CD14-positive monocyte (primary cell): ENCODE results near the gene HPSE2. TPM values are rescaled to one million over a fixed set of nuclear protein-coding genes. Genes with fewer than 3 reads are reported as not detected.

Source experiments
- DNase-seq, 3 donors: peaks; one replicate each; pipeline ENCODE4 v3.0.0-alpha.2; 2011 to 2022
- H2AFZ ChIP-seq: 2 replicates; pipeline ENCODE4 v1.6.0; 2012; ENCODE audit warnings: mild to moderate bottlenecking, low read depth, low read length, inconsistent platforms; ENCODE audit not compliant: insufficient read depth, poor library complexity, severe bottlenecking
- H3K27ac ChIP-seq, 2 donors: 1 replicate in 1 of 2; 2 replicates in 1 of 2; pipeline ENCODE4 v1.5.1; 2012 to 2013; ENCODE audit warnings: low read length in 2 of 2, control low read depth in 1 of 2, inconsistent platforms in 1 of 2, low read depth in 1 of 2, mild to moderate bottlenecking in 1 of 2
- H3K27me3 ChIP-seq, 2 donors: one replicate each; pipeline versions ENCODE4 v1.6.0 to v1.6.1; 2011 to 2013; ENCODE audit warnings: low read length in 2 of 2; ENCODE audit not compliant: control insufficient read depth in 2 of 2, insufficient read depth in 2 of 2
- H3K36me3 ChIP-seq, 2 donors: replicated peaks in 1 of 2; 1 replicate in 1 of 2; 2 replicates in 1 of 2; pipeline versions ENCODE4 v1.5.1 to v1.6.1; 2012 to 2013; ENCODE audit warnings: low read length in 2 of 2, control low read depth in 1 of 2, inconsistent platforms in 1 of 2, mild to moderate bottlenecking in 1 of 2; ENCODE audit not compliant: insufficient read depth in 2 of 2, control insufficient read depth in 1 of 2
- H3K4me1 ChIP-seq, 2 donors: 1 replicate in 1 of 2; 2 replicates in 1 of 2; pipeline versions ENCODE4 v1.5.1 to v1.6.1; 2012 to 2013; ENCODE audit warnings: low read length in 2 of 2, control low read depth in 1 of 2, inconsistent platforms in 1 of 2, mild to moderate bottlenecking in 1 of 2, moderate library complexity in 1 of 2; ENCODE audit not compliant: insufficient read depth in 2 of 2, control insufficient read depth in 1 of 2
- H3K4me2 ChIP-seq: replicated peaks from 2 replicates; pipeline ENCODE3; 2012; ENCODE audit warnings: low read length, moderate library complexity, mild to moderate bottlenecking; ENCODE audit not compliant: poor library complexity, severe bottlenecking; ENCODE audit errors: extremely low read depth
- H3K4me3 ChIP-seq, 3 experiments: fragments of 200-600 bp in 1 of 3; sonication (generic) in 1 of 3; replicated peaks in 1 of 3; 1 replicate in 2 of 3; 2 replicates in 1 of 3; pipeline ENCODE4 v1.5.1; 2011 to 2013; ENCODE audit warnings: low read length in 3 of 3, mild to moderate bottlenecking in 3 of 3, control low read depth in 2 of 3, low read depth in 2 of 3, inconsistent platforms in 1 of 3, moderate library complexity in 1 of 3
- H3K79me2 ChIP-seq: 2 replicates; pipeline ENCODE4 v1.6.0; 2012; ENCODE audit warnings: mild to moderate bottlenecking, control low read depth, inconsistent platforms, low read length, moderate library complexity; ENCODE audit not compliant: insufficient read depth
- H3K9ac ChIP-seq: 2 replicates; pipeline ENCODE4 v1.6.0; 2017; ENCODE audit warnings: low read length, mild to moderate bottlenecking; ENCODE audit not compliant: insufficient read depth, poor library complexity, severe bottlenecking
- H3K9me3 ChIP-seq, 2 donors: replicated peaks in 1 of 2; 1 replicate in 1 of 2; 2 replicates in 1 of 2; pipeline versions ENCODE4 v1.5.1 to v1.6.1; 2012 to 2013; ENCODE audit warnings: low read length in 2 of 2, control low read depth in 1 of 2; ENCODE audit not compliant: control insufficient read depth in 1 of 2, insufficient read depth in 1 of 2
- H4K20me1 ChIP-seq: 2 replicates; pipeline ENCODE4 v1.6.0; 2012; ENCODE audit warnings: mild to moderate bottlenecking, low read length, control low read depth, moderate library complexity; ENCODE audit not compliant: insufficient read depth
- H3K27ac Mint-ChIP-seq, 7 donors: one replicate each; pipeline ENCODE4 v1.8.0; 2020; ENCODE audit warnings: mild to moderate bottlenecking in 7 of 7, mixed read lengths in 7 of 7, moderate library complexity in 6 of 7, inconsistent platforms in 2 of 7
- H3K27me3 Mint-ChIP-seq, 3 donors: one replicate each; pipeline ENCODE4 v1.8.0; 2021 to 2022; ENCODE audit warnings: low read depth in 3 of 3, mild to moderate bottlenecking in 3 of 3, mixed read lengths in 3 of 3, moderate library complexity in 3 of 3, inconsistent platforms in 1 of 3
- H3K36me3 Mint-ChIP-seq, 2 donors: one replicate each; pipeline ENCODE4 v1.8.0; 2020; ENCODE audit warnings: mixed read lengths in 2 of 2, inconsistent platforms in 1 of 2, mild to moderate bottlenecking in 1 of 2
- H3K4me1 Mint-ChIP-seq: one replicate; pipeline ENCODE4 v1.8.0; 2020; ENCODE audit warnings: mild to moderate bottlenecking, mixed read lengths
- H3K4me3 Mint-ChIP-seq, 2 donors: one replicate each; pipeline ENCODE4 v1.8.0; 2020; ENCODE audit warnings: mild to moderate bottlenecking in 2 of 2, mixed read lengths in 2 of 2, moderate library complexity in 1 of 2
- H3K9me3 Mint-ChIP-seq, 7 donors: one replicate each; pipeline ENCODE4 v1.8.0; 2020 to 2022; ENCODE audit warnings: mixed read lengths in 7 of 7, mild to moderate bottlenecking in 6 of 7, moderate library complexity in 6 of 7, inconsistent platforms in 2 of 7
- WGBS: methylation state at CpG from one replicate; pipeline ENCODE4 v1.1.5; 2013; ENCODE audit warnings: missing lambda C conversion rate; ENCODE audit not compliant: insufficient coverage; 5-methylcytosine and 5-hydroxymethylcytosine counted together
- intact Hi-C, 2 donors: fragments of 100-400 bp; cut with micrococcal nuclease; formaldehyde crosslinking; loops; one replicate each; pipeline versions ENCODE4 v1.15.0 to v1.15.1; 2023
- polyA plus RNA-seq, 3 donors: library from polyadenylated mRNA; depleted of rRNA in 1 of 3; unstranded in 2 of 3; stranded (reverse) in 1 of 3; fragments of 300-500 nt in 2 of 3; fragments of >200 nt in 1 of 3; fragmentation: Illumina TruSeq in 2 of 3; gene quantifications; 1 replicate in 2 of 3; 2 replicates in 1 of 3; pipeline ENCODE4 v1.2.3, GENCODE V29; 2012 to 2021
- TF ChIP-seq, protein P1 (sequence below): fragments of 200-600 bp; IDR thresholded peaks from one replicate; pipeline ENCODE4 v1.8.0; 2022; ENCODE audit warnings: antibody characterized with exemption, mild to moderate bottlenecking

HPSE2 gene
- polyA plus RNA-seq, 3 donors, result not detected

DNA sequence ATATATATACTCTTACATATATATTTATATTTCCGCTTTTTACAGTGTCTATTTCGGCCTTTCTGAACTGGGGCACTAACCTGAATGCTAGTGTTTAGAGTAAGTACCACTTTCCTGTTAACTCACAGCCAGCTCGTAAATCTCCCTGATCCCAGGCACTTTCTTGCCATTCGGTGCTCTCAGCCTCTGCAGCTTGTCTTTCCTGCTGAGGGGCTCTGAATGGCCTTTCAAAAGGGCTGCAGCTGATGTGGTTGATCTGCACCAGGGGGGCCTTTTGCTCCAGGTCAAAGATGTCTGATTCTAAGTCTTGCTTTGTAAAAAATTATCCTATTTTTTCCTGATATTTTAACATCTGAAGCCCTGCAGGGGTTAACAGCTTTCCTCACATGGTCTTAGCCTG is 763.5 kb downstream of the HPSE2 start:
- TF ChIP-seq, protein P1, sequence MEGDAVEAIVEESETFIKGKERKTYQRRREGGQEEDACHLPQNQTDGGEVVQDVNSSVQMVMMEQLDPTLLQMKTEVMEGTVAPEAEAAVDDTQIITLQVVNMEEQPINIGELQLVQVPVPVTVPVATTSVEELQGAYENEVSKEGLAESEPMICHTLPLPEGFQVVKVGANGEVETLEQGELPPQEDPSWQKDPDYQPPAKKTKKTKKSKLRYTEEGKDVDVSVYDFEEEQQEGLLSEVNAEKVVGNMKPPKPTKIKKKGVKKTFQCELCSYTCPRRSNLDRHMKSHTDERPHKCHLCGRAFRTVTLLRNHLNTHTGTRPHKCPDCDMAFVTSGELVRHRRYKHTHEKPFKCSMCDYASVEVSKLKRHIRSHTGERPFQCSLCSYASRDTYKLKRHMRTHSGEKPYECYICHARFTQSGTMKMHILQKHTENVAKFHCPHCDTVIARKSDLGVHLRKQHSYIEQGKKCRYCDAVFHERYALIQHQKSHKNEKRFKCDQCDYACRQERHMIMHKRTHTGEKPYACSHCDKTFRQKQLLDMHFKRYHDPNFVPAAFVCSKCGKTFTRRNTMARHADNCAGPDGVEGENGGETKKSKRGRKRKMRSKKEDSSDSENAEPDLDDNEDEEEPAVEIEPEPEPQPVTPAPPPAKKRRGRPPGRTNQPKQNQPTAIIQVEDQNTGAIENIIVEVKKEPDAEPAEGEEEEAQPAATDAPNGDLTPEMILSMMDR, result no peak
- Histone ChIP-seq H3K9me3 (no peaks in the 10 kb centered on the region), H3K4me1 (peaks cover 0 to 9% of the 10 kb centered on the region in 2 donors), H3K36me3 (no peaks in the 10 kb centered on the region), H3K9ac (no peak overlapping the region), H3K27me3 (peaks cover 6 to 13% of the 10 kb centered on the region in 2 donors), H2AFZ (no peak overlapping the region), H3K4me2 (no peak overlapping the region), H3K27ac (no peak overlapping the region), H4K20me1 (no peaks in the 10 kb centered on the region), H3K4me3 (no peak overlapping the region), H3K79me2 (no peaks in the 10 kb centered on the region)
- Mint-ChIP-seq H3K9me3 (no peaks in the 10 kb centered on the region), H3K27ac (no peak overlapping the region), H3K36me3 (no peaks in the 10 kb centered on the region), H3K4me3 (no peak overlapping the region), H3K27me3 (peaks cover 9 to 25% (median 12%) of the 10 kb centered on the region in 3 donors), H3K4me1 (peaks cover 7% of the 10 kb centered on the region)
- DNase-seq, result no peak
- intact Hi-C loops, result no loop called here
- WGBS, result no CpG with 5 or more reads among the region's 4 CpGs

- Mint-ChIP-seq H3K4me3 (no peak overlapping the region), H3K27ac (no peak overlapping the region)
- WGBS, result no CpG with 5 or more reads among the region's 5 CpGs
Observed at GRCh38 chr10:98470850-98471249, 764.8 kb downstream of the HPSE2 start.

More at GRCh38 chr10:98470850-98471249, 764.8 kb downstream of the HPSE2 start:
- H3K9me3 Mint-ChIP-seq, result peaks cover 0 to 1% (median 0%) of the 10 kb centered on the region in 7 donors
- H3K9ac ChIP-seq, result no peak overlapping the region
- TF ChIP-seq, protein P1, result no peak
- no peak overlapping the region for H3K27ac ChIP-seq
- peaks cover 7% of the 10 kb centered on the region for H3K4me1 Mint-ChIP-seq
- H3K4me1 ChIP-seq, result peaks cover 0 to 9% of the 10 kb centered on the region in 2 donors
- H3K36me3 Mint-ChIP-seq, result no peaks in the 10 kb centered on the region
- no peaks in the 10 kb centered on the region for H3K36me3 ChIP-seq
- H3K4me2 ChIP-seq, result no peak overlapping the region
- peaks cover 6 to 13% of the 10 kb centered on the region in 2 donors for H3K27me3 ChIP-seq
- no peak overlapping the region for H3K4me3 ChIP-seq
- no peaks in the 10 kb centered on the region for H3K79me2 ChIP-seq
- H3K9me3 ChIP-seq, result no peaks in the 10 kb centered on the region
- H4K20me1 ChIP-seq, result no peaks in the 10 kb centered on the region
- no peak overlapping the region for H2AFZ ChIP-seq
- intact Hi-C loops, result no loop called here
- no peak for DNase-seq
- peaks cover 9 to 23% (median 14%) of the 10 kb centered on the region in 3 donors for H3K27me3 Mint-ChIP-seq
